Measurements from ENCODE around the gene DAND5. TPM values are rescaled to one million over a fixed set of nuclear protein-coding genes. Genes with fewer than 3 reads are reported as not detected.

The DAND5 gene
- polyA plus RNA-seq, 1 donor (not counting 4 experiments of a cell fraction or from before 2014, with no cell fraction given), result not detected

- peaks cover 74% of the 10 kb centered on the region for H3K4me1 ChIP-seq (ENCODE audit: control insufficient read depth, extremely low read depth, insufficient read depth, low read length)
- H3K4me2 ChIP-seq (ENCODE audit: control insufficient read depth, extremely low read depth, insufficient read depth, low read depth, low read length), result peak overlapping the region; percentile 76
- no peaks in the 10 kb centered on the region for H3K27me3 ChIP-seq (ENCODE audit: control insufficient read depth, extremely low read depth, insufficient read depth, low read length)
- no peak for FAIRE-seq
- H3K4me3 ChIP-seq (ENCODE audit: control insufficient read depth in 2 of 3, extremely low read depth in 1 of 3, insufficient read depth in 2 of 3, low read depth in 1 of 3, low read length in 3 of 3), result peak overlapping the region in 1 of 3 experiments; percentile 47
- no peak for DNase-seq (ENCODE audit: low read depth, low spot score)
- no peaks in the 10 kb centered on the region for H3K9me3 ChIP-seq (ENCODE audit: control insufficient read depth, low read depth, low read length)
- peaks cover 71% of the 10 kb centered on the region for H3K79me2 ChIP-seq (ENCODE audit: control insufficient read depth, insufficient read depth, low read length)
- TF ChIP-seq EZH2 (IDR thresholded peaks at IDR 0.05; ENCODE audit: low read length), result no peak
- TF ChIP-seq, protein P1, sequence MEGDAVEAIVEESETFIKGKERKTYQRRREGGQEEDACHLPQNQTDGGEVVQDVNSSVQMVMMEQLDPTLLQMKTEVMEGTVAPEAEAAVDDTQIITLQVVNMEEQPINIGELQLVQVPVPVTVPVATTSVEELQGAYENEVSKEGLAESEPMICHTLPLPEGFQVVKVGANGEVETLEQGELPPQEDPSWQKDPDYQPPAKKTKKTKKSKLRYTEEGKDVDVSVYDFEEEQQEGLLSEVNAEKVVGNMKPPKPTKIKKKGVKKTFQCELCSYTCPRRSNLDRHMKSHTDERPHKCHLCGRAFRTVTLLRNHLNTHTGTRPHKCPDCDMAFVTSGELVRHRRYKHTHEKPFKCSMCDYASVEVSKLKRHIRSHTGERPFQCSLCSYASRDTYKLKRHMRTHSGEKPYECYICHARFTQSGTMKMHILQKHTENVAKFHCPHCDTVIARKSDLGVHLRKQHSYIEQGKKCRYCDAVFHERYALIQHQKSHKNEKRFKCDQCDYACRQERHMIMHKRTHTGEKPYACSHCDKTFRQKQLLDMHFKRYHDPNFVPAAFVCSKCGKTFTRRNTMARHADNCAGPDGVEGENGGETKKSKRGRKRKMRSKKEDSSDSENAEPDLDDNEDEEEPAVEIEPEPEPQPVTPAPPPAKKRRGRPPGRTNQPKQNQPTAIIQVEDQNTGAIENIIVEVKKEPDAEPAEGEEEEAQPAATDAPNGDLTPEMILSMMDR (optimal IDR thresholded peaks at IDR 0.05 in 1 of 3, IDR thresholded peaks at IDR 0.05 in 1 of 3, conservative IDR thresholded peaks at IDR 0.05 in 1 of 3; ENCODE audit: extremely low read depth in 1 of 3, insufficient read depth in 2 of 3, low read length in 3 of 3), result no peak
- no peaks in the 10 kb centered on the region for H3K9me1 ChIP-seq (ENCODE audit: control insufficient read depth, extremely low read depth, insufficient read depth, low read length)
- H3K9ac ChIP-seq (ENCODE audit: control insufficient read depth, extremely low read depth, insufficient read depth, low read length), result peak overlapping the region; percentile 73
- no peaks in the 10 kb centered on the region for H4K20me1 ChIP-seq (ENCODE audit: control insufficient read depth, extremely low read depth, insufficient read depth, low read length)
- H2AFZ ChIP-seq (ENCODE audit: control insufficient read depth, low read length), result no peak overlapping the region
- dilution Hi-C loops (cut with MboI; ENCODE audit: extremely low pct_ligation_motif_present, low sequenced_read_pairs), result no loop called here
- peak overlapping the region; percentile 1 for H3K27ac ChIP-seq (ENCODE audit: control insufficient read depth, insufficient read depth, low read length)
- H3K36me3 ChIP-seq (ENCODE audit: control insufficient read depth in 2 of 2, extremely low read depth in 1 of 2, insufficient read depth in 2 of 2, low read length in 2 of 2), result peaks cover 0 to 9% of the 10 kb centered on the region in 2 experiments
Measured at GRCh38 chr19:13002166-13002898, 33.0 kb downstream of the DAND5 start.

GRCh38 chr19:13003081-13003480 is 33.7 kb downstream of the DAND5 start:
- Histone ChIP-seq H3K27ac (ENCODE audit: control insufficient read depth, insufficient read depth, low read length) (no peak overlapping the region), H3K9ac (ENCODE audit: control insufficient read depth, extremely low read depth, insufficient read depth, low read length) (peak overlapping the region; percentile 51), H3K4me3 (ENCODE audit: control insufficient read depth in 2 of 3, extremely low read depth in 1 of 3, insufficient read depth in 2 of 3, low read depth in 1 of 3, low read length in 3 of 3) (no peak overlapping the region), H4K20me1 (ENCODE audit: control insufficient read depth, extremely low read depth, insufficient read depth, low read length) (no peaks in the 10 kb centered on the region), H3K36me3 (ENCODE audit: control insufficient read depth in 2 of 2, extremely low read depth in 1 of 2, insufficient read depth in 2 of 2, low read length in 2 of 2) (peaks cover 0 to 9% of the 10 kb centered on the region in 2 experiments), H3K79me2 (ENCODE audit: control insufficient read depth, insufficient read depth, low read length) (peaks cover 66% of the 10 kb centered on the region), H3K27me3 (ENCODE audit: control insufficient read depth, extremely low read depth, insufficient read depth, low read length) (no peaks in the 10 kb centered on the region), H3K4me2 (ENCODE audit: control insufficient read depth, extremely low read depth, insufficient read depth, low read depth, low read length) (peak overlapping the region; percentile 76), H2AFZ (ENCODE audit: control insufficient read depth, low read length) (no peak overlapping the region), H3K4me1 (ENCODE audit: control insufficient read depth, extremely low read depth, insufficient read depth, low read length) (peaks cover 74% of the 10 kb centered on the region), H3K9me3 (ENCODE audit: control insufficient read depth, low read depth, low read length) (no peaks in the 10 kb centered on the region), H3K9me1 (ENCODE audit: control insufficient read depth, extremely low read depth, insufficient read depth, low read length) (no peaks in the 10 kb centered on the region)
- DNase-seq (ENCODE audit: low read depth, low spot score), result no peak
- dilution Hi-C loops (cut with MboI; ENCODE audit: extremely low pct_ligation_motif_present, low sequenced_read_pairs), result no loop called here
- TF ChIP-seq, protein P1 (optimal IDR thresholded peaks at IDR 0.05 in 1 of 3, IDR thresholded peaks at IDR 0.05 in 1 of 3, conservative IDR thresholded peaks at IDR 0.05 in 1 of 3; ENCODE audit: extremely low read depth in 1 of 3, insufficient read depth in 2 of 3, low read length in 3 of 3), result no peak
- TF ChIP-seq EZH2 (IDR thresholded peaks at IDR 0.05; ENCODE audit: low read length), result no peak
- FAIRE-seq, result peak; percentile 17
